ENCODE results near the gene L2HGDH. TPM values are rescaled to one million over a fixed set of nuclear protein-coding genes. Genes with fewer than 3 reads are reported as not detected.
A peak's percentile ranks its signal among the peaks of the same experiment; 100 is the strongest.

The L2HGDH gene
- total RNA-seq, 1 experiment from 2014 or later = 27.8 TPM

DNA sequence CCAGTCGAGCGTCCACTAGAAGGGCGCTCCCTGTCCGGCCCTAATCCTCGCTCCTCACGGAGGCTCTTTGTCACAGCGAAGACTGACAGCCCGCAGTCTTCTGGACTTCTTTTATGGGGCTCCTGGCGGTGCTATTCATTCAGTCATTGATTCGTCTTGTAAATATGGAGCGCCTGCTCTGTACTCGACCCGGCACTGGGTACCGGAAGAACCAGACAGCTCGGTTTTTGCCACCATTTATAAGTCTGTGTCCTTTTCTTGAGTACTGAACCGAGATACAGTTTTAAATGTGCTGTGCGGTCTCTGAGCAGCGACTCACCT, 665 bp upstream of the L2HGDH start:
- Histone ChIP-seq H3K4me2 (ENCODE audit: low read length) (peak overlapping the region; percentile 97), H3F3A (ENCODE audit: low read length, unreplicated experiment) (no peaks in the 10 kb centered on the region), H4K20me1 (ENCODE audit: low read length) (no peaks in the 10 kb centered on the region), H3K4me1 (ENCODE audit: insufficient read depth, low read length) (peaks cover 18% of the 10 kb centered on the region), H3K79me2 (ENCODE audit: low read length) (peaks cover 56% of the 10 kb centered on the region), H3K9me2 (replicated peaks; ENCODE audit: low read length) (no peaks in the 10 kb centered on the region), H3K27ac (ENCODE audit: low read length) (peak overlapping the region; percentile 77), H3K36me3 (ENCODE audit: low read depth, low read length) (peaks cover 7% of the 10 kb centered on the region; the same call in 1 of the 2 replicates), H2AFZ (ENCODE audit: low read length) (peak overlapping the region; percentile 93), H3K9ac (ENCODE audit: low read length) (peak overlapping the region; percentile 77), H3K27me3 (ENCODE audit: low read length) (no peaks in the 10 kb centered on the region), H3K9me3 (ENCODE audit: low read length) (no peaks in the 10 kb centered on the region), H3K4me3 (ENCODE audit: low read length) (peak overlapping the region; percentile 93)
- POLR2A ChIA-PET (ENCODE audit: unreplicated experiment) = interaction anchor here (0.6 to 0.9 kb wide), 6 partner anchors 8 to 546 kb away, joined by 5 to 16 read pairs (median 6); no protein-coding TSS in a partner anchor
- no TSS peak for BruUV-seq (replicated peaks)
- peak; percentile 30 for ATAC-seq
- TF ChIP-seq, protein P1, sequence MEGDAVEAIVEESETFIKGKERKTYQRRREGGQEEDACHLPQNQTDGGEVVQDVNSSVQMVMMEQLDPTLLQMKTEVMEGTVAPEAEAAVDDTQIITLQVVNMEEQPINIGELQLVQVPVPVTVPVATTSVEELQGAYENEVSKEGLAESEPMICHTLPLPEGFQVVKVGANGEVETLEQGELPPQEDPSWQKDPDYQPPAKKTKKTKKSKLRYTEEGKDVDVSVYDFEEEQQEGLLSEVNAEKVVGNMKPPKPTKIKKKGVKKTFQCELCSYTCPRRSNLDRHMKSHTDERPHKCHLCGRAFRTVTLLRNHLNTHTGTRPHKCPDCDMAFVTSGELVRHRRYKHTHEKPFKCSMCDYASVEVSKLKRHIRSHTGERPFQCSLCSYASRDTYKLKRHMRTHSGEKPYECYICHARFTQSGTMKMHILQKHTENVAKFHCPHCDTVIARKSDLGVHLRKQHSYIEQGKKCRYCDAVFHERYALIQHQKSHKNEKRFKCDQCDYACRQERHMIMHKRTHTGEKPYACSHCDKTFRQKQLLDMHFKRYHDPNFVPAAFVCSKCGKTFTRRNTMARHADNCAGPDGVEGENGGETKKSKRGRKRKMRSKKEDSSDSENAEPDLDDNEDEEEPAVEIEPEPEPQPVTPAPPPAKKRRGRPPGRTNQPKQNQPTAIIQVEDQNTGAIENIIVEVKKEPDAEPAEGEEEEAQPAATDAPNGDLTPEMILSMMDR (conservative IDR thresholded peaks at IDR 0.05; ENCODE audit: low read depth, low read length) = 0 out of 2 replicates have a peak, but pooled peaks have one; percentile 12
- TF ChIP-seq EZH2phosphoT487 (IDR thresholded peaks at IDR 0.05; ENCODE audit: borderline replicate concordance, low read length) = no peak
- TF ChIP-seq EZH2 (IDR thresholded peaks at IDR 0.05; ENCODE audit: low read length, unreplicated experiment) = no peak
- intact Hi-C loops (cut with micrococcal nuclease) = loop anchor here (2.0 to 5.0 kb wide), 2 partner anchors 82 to 450 kb away; partner anchors contain the start of gene SOS2
- CTCF ChIA-PET = interaction anchor here (0.6 to 1.0 kb wide), 7 partner anchors 17 to 475 kb away, joined by 3 to 7 read pairs (median 4); no protein-coding TSS in a partner anchor
- DNase-seq = no peak

DNA sequence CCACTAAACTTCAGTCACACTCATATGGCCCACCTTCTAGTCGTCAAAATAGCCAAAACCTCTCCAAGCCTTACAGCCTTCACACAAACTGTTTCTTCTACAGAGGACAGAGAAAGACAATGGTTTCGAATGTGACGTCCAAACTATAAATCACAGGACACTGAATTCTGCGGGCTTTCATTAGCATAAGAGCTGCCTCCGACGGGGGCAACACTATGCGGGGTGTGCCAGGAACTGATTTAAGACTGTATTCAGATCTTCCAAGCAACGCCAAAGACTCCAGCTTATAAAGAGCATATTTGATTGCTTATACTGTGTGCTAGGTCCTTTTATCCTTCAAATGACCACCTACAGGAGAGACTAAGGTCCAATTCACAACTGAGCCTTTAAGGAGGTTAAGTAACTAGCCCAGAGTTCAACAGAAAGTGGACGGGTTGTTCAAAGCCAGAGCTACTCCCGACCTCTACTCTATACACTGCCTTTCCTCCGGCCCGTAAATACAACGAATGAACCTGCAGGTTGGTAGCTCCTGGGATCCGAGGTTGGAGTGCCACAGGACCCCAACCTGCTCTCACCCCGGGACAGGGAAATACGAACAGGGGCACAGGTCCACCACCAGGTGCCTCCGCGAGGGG, 575 bp downstream of the L2HGDH start:
- Histone ChIP-seq H3K4me1 (ENCODE audit: insufficient read depth, low read length) (peaks cover 18% of the 10 kb centered on the region), H3K27me3 (ENCODE audit: low read length) (no peaks in the 10 kb centered on the region), H3K27ac (ENCODE audit: low read length) (peak overlapping the region; percentile 77), H3K36me3 (ENCODE audit: low read depth, low read length) (peaks cover 7% of the 10 kb centered on the region; the same call in 1 of the 2 replicates), H3K79me2 (ENCODE audit: low read length) (peaks cover 68% of the 10 kb centered on the region), H4K20me1 (ENCODE audit: low read length) (no peaks in the 10 kb centered on the region), H2AFZ (ENCODE audit: low read length) (peak overlapping the region; percentile 93), H3K9ac (ENCODE audit: low read length) (peak overlapping the region; percentile 77), H3K4me3 (ENCODE audit: low read length) (peak overlapping the region; percentile 93), H3K9me3 (ENCODE audit: low read length) (no peaks in the 10 kb centered on the region), H3F3A (ENCODE audit: low read length, unreplicated experiment) (no peaks in the 10 kb centered on the region), H3K4me2 (ENCODE audit: low read length) (peak overlapping the region; percentile 97), H3K9me2 (replicated peaks; ENCODE audit: low read length) (no peaks in the 10 kb centered on the region)
- ChIA-PET POLR2A (ENCODE audit: unreplicated experiment) (no interaction called here), CTCF (interaction anchor here (0.5 to 1.0 kb wide), 3 partner anchors 88 to 681 kb away, joined by 3 to 17 read pairs (median 3); no protein-coding TSS in a partner anchor)
- intact Hi-C loops (cut with micrococcal nuclease) = loop anchor here (5.0 kb wide), 1 partner anchor 449 kb away; no protein-coding TSS in a partner anchor
- peak; percentile 0 for ATAC-seq
- DNase-seq = peak; percentile 29
- TSS peak; percentile 77 for BruUV-seq (replicated peaks)
- TF ChIP-seq, protein P1 (conservative IDR thresholded peaks at IDR 0.05; ENCODE audit: low read depth, low read length) = peak; percentile 62; the same call in 1 of the 2 replicates
- no peak for TF ChIP-seq EZH2phosphoT487 (IDR thresholded peaks at IDR 0.05; ENCODE audit: borderline replicate concordance, low read length)

DNA sequence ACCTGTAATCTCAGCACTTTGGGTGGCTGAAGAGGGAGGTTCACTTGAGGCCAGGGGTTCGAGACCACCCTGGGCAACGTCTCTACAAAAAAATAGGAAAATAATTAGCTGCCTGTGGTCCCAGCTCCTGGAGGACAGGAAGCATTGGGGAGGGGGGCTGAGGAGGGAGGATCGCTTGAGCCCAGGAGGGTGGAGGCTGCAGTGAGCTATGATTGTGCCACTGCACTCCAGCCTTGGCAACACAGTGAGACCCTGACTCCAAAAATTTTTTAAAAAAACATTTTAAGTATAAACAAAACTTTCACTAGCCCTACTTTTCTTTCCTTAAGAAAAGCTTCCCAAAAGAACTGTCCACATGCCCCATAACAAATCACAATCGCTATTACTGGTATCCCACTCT, 1.6 kb downstream of the L2HGDH start:
- H3K4me2 ChIP-seq (ENCODE audit: low read length) = peak overlapping the region; percentile 97
- DNase-seq (no peak), ATAC-seq (no peak)
- H3K79me2 ChIP-seq (ENCODE audit: low read length) = peaks cover 76% of the 10 kb centered on the region
- H3K36me3 ChIP-seq (ENCODE audit: low read depth, low read length) = peaks cover 7% of the 10 kb centered on the region; the same call in 1 of the 2 replicates
- H3K27ac ChIP-seq (ENCODE audit: low read length) = no peak overlapping the region
- peak overlapping the region; percentile 93 for H3K4me3 ChIP-seq (ENCODE audit: low read length)
- H2AFZ ChIP-seq (ENCODE audit: low read length) = no peak overlapping the region; the same call in 1 of the 2 replicates
- no peaks in the 10 kb centered on the region for H4K20me1 ChIP-seq (ENCODE audit: low read length)
- intact Hi-C loops (cut with micrococcal nuclease) = loop anchor here (5.0 kb wide), 1 partner anchor 448 kb away; no protein-coding TSS in a partner anchor
- H3F3A ChIP-seq (ENCODE audit: low read length, unreplicated experiment) = no peaks in the 10 kb centered on the region
- no peaks in the 10 kb centered on the region for H3K27me3 ChIP-seq (ENCODE audit: low read length)
- no TSS peak for BruUV-seq (replicated peaks)
- POLR2A ChIA-PET (ENCODE audit: unreplicated experiment) = no interaction called here
- no peaks in the 10 kb centered on the region for H3K9me3 ChIP-seq (ENCODE audit: low read length)
- CTCF ChIA-PET = interaction anchor here (0.7 kb wide), 1 partner anchor 349 kb away, joined by 17 read pairs; no protein-coding TSS in a partner anchor
- TF ChIP-seq EZH2phosphoT487 (IDR thresholded peaks at IDR 0.05; ENCODE audit: borderline replicate concordance, low read length) = no peak
- H3K9me2 ChIP-seq (replicated peaks; ENCODE audit: low read length) = no peaks in the 10 kb centered on the region
- H3K4me1 ChIP-seq (ENCODE audit: insufficient read depth, low read length) = peaks cover 18% of the 10 kb centered on the region
- H3K9ac ChIP-seq (ENCODE audit: low read length) = peak overlapping the region; percentile 77; the same call in 1 of the 2 replicates

All from PC-3 (cell line).